GM18861 (cell line): ENCODE results near the gene EXOC6B.
"Not testable (repeated sequence)": the region's sequence is repeated elsewhere in the genome, so short reads cannot be mapped to it uniquely, and the experiment has no call there.

Experiments
- ATAC-seq: cut with Tn5 transposase; IDR thresholded peaks from one replicate; pipeline ENCODE4 v1.9.1; 2021; ENCODE audit not compliant: unreplicated experiment

The EXOC6B gene

DNA sequence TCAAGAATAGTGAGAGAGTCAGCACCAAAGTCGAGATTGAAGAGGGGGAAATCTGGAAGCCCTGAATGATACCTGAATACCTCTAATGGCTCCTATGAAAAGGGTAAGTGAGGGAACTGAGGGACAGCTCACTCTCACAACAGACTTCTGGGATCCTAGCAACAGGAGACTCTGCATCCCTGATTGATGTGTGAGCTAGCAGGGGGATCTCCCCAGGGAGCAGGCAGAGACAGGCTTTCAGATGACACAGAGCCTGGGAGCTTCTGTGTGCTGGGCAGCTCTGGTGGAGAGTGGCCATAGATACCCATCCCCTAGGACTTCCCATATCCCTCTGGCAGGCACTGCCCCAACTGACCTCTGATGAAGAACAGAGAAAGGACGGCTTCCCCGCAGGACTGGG lies 206.2 kb downstream of the EXOC6B start:
- no peak for ATAC-seq

DNA sequence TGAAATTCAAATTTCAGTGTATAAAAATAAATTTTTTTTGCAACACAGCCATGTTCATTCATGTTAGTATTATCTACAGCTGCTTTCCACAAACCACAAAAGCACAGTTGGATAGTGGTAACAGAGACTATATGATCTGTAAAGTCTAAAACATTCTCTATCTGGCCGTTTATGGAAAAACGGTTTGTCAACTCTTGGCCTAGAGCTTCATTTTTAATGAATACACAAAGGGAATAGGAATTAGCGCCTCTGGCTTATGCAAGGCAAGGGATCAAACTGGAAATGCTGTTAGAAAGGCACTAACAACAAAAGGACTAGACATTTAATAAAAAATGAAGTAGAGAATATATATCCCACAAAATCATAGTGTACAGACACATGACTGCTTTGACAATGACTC lies 211.9 kb downstream of the EXOC6B start:
- no peak for ATAC-seq

DNA sequence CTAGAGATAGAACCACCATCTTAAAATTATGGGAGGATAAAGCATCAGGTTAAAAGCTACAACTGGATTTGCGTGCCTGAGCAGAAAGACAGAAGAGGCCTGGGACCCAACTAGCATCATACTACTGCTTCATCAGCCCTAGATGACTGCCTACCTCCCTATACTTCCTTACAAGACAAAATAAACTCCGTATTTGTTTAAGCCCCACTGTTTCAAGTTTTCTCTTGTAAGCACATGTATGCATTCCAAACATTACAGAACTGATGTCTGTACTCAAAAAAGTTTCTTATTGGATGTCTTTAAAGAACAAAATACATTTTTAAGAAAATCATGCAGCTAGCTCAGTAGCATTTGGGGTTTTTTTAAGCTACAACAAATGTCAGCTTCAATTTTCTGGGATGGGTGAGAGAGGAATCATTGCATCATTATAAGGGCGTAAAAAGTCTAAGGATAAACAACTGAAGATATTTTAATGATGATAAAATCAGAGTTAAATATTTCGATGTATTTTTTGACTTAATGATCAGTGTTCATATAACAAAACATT lies 213.1 kb downstream of the EXOC6B start:
- ATAC-seq, result no peak

DNA sequence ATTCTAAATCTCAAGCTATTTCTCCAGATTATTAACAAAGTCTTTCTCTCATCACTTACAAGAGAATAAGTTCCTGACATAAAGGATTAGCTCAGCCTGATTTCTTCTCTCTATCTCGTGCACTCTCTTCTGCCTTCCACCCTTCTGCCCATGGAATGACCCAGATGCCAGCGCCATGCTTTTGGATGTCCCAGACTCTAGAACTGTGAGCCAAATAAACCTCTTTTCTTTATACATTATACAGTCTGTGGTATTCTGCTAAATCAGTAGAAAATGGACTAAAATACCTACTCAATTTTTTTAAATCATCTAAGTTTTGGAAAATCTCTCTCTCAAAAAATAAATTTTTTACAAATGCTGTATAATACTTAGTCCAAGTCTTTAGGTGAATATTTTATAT lies 218.6 kb downstream of the EXOC6B start:
- no peak for ATAC-seq

DNA sequence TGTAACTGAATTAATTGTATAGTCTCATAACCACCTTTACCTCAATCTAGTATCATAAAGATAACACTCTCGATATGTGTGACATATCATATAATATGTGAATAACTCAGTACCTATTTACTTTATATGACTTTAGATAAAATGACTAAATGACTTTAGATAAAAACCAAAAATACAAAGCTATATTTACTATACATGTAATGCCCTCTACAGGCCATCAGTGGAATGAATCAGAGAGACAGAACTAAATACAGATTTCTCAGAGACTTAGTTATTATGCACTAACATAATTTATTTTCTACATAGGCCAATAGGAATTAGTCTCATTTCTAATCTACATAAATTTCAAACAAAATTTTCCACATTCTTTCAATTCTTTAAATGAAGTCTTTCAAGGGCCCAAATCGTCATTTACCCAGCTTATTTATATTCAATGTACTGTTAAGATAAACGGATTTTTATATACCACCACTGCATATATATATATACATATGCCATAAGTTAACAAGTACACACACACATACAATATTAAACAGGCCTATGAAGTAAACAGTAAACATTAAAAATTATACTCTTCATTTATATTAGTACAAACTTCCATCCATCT lies 219.9 kb downstream of the EXOC6B start:
- ATAC-seq, result no peak

DNA sequence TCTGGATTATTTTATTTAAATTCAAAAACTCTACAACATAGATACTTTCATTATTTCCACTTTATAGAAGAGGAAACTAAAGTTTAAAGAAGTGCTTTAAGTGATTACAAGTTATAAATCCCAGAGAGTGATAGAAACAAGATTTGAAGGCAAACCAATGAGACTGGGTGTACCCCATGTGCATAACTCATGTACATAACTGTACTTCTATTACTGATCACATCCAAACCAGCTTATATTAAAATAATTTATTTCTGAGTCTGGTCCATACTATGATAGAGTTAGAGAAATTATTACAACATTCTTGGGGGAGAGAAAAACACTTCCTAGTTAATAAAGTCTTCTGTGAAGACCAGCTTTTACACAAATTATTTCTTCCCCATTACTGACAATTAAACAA lies 221.4 kb downstream of the EXOC6B start:
- no peak for ATAC-seq

GRCh38 chr2:72603481-72603880 lies 222.4 kb downstream of the EXOC6B start:
- no peak for ATAC-seq

- no peak for ATAC-seq
Observed at GRCh38 chr2:72602711-72603110, 223.1 kb downstream of the EXOC6B start.

DNA sequence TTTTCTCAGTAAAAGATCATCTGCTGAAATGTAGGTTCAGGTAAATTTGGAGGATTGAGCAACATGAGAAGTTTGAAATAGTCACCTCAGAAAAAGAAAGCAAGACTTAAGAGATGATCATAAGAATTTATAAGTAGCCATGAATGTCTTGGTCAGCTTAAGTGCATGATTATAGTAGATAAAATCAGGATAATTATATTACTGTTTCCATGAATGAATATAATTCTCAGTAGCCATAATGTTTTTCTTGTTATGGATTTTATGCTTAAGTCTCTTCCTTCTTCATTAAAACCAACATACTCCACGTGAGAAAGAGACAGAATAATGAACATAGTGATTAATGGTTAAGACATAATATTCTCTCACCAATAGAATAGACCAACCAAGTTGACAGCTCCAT lies 223.7 kb downstream of the EXOC6B start:
- no peak for ATAC-seq

GRCh38 chr2:72583836-72584235 lies 242.0 kb downstream of the EXOC6B start:
- ATAC-seq, result not testable (repeated sequence)

DNA sequence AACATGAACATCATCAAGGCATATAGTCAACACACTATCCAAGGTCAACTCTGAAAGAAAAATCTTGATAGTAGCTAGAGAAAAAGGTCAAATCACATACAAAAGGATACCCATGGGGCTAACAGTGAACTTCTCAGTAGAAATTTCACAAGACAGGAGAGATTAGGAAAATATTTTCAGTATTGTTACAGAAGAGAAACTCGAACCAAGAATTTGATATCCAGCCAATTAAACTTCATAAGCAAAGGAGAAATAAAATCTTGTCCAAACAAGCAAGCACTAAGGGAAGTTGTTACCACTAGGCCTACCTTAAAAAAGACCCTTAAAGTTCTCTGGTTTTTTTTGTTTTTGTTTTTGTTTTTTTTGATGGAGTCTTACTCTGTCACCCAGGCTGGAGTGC lies 242.5 kb downstream of the EXOC6B start:
- no peak for ATAC-seq

- no peak for ATAC-seq
Observed at GRCh38 chr2:72581560-72582181, 244.2 kb downstream of the EXOC6B start.

- no peak for ATAC-seq
Observed at GRCh38 chr2:72579591-72580180, 246.1 kb downstream of the EXOC6B start.

GRCh38 chr2:72576861-72577260 lies 249.0 kb downstream of the EXOC6B start:
- ATAC-seq, result no peak

DNA sequence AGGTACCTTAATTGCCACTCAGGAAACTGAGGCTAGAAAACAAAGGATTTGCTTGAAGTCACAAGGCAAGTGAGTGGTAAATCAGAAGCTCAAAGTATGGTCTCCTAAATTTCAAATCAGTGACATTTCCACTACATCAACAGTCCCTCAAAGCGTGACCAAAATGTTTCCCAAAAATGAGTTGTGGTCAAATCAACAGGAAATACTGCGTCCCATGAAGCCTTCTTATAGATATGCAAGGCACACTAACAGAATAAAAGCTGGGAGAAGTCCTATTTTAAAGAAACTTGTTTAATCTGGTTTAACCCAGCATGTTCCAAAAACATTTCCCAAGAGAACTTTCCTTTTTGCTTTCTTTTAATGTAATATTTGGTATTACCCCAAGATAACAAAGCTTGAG lies 249.4 kb downstream of the EXOC6B start:
- no peak for ATAC-seq

GRCh38 chr2:72574886-72575285 lies 250.9 kb downstream of the EXOC6B start:
- no peak for ATAC-seq

- ATAC-seq, result no peak
Observed at GRCh38 chr2:72573232-72573631, 252.6 kb downstream of the EXOC6B start.

GRCh38 chr2:72572501-72572900 lies 253.3 kb downstream of the EXOC6B start:
- no peak for ATAC-seq

GRCh38 chr2:72570413-72570812 lies 255.4 kb downstream of the EXOC6B start:
- ATAC-seq, result no peak

DNA sequence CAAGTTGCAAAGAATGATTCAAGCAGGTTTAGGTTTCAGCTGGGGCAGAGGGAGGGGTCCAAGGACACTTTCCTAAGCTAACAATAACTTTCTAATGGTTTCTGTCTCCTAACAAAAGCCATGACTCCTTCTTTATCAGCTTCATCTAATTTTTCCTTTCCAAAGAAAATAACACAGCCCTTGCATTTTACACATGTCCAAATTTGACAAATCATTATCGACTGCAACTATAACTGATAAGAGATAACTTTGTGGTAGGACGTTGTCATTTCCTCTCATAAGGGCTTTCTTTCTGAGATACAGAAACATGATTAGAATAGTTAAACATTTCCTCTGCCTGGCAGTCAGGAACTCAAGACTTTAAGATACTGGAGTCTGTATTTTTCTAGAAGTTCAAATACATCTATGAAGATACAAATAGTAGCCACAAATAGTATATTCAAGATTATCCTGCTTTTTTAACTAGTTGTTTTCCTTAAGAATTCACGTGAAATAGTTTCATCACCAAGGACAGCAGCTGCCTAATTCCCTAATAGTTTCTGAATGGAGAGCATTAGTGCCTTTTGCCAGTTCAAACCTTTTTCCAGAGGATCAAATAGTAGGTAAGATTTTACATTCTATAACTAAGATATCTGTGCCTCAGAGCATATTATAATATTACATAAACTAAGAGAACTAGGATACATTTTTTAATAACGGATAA lies 263.2 kb downstream of the EXOC6B start:
- no peak for ATAC-seq

DNA sequence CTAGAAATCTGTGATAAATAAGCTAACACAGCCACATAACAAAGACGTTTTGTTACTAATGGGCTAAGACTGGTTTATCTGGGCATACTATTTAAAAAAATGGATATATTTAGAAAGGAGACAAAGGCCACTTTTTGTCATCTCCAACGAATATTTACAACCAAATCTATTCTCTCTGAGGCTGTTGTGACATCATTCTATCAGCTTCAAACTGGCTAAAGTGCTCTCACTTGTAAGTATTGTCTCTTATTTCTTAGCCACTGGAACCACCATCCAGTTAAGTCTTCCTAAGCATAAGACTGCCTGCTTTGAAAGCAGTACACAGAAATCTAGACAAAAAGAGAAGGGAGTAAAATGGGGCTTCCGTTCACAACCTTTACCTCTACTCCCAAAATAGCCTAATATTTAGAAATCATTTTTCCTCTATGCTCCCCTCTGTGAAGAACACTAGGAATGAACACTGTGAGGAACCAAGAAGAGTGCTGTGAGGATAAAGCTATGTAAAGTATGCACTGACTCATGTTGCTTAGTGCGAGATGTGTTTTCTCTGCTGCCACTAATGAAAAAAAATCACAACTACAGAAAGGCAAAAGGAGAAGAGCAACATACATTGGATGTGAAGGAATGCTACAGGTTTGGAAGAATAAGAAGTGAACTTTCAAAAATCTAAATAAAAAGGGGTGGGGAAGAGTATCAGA lies 264.1 kb downstream of the EXOC6B start:
- ATAC-seq, result no peak
